ENCODE measurements around the gene CLIP3. TPM values are rescaled to one million over a fixed set of nuclear protein-coding genes. Genes with fewer than 3 reads are reported as not detected.

CLIP3 gene
- total and polyA plus RNA-seq, 9 of the 15 experiments (the other 6 are each of a cell fraction or from before 2014, with no cell fraction given) = 0.01 to 0.50 (median 0.15) TPM; not detected in 1

GRCh38 chr19:36030264-36031148 lies 2.2 kb downstream of the CLIP3 start:
- no peak overlapping the region for H3K27ac ChIP-seq (ENCODE audit: extremely low read depth, low read depth, low read length)
- TF ChIP-seq BRCA1 (IDR thresholded peaks at IDR 0.05) (no peak), BRCA1 (CRISPR knock-in tag; IDR thresholded peaks at IDR 0.05) (no peak), SMARCA5 (IDR thresholded peaks at IDR 0.05) (no peak), RBM25 (IDR thresholded peaks at IDR 0.05; ENCODE audit: low read depth, low read length, severe bottlenecking) (peak; percentile 66), BCOR (IDR thresholded peaks at IDR 0.05) (no peak), ZBTB8A (IDR thresholded peaks at IDR 0.05; ENCODE audit: partially characterized antibody) (no peak)
- TF ChIP-seq, protein P1, sequence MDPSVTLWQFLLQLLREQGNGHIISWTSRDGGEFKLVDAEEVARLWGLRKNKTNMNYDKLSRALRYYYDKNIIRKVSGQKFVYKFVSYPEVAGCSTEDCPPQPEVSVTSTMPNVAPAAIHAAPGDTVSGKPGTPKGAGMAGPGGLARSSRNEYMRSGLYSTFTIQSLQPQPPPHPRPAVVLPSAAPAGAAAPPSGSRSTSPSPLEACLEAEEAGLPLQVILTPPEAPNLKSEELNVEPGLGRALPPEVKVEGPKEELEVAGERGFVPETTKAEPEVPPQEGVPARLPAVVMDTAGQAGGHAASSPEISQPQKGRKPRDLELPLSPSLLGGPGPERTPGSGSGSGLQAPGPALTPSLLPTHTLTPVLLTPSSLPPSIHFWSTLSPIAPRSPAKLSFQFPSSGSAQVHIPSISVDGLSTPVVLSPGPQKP (CRISPR knock-in tag; IDR thresholded peaks at IDR 0.05) = no peak
- TF ChIP-seq, protein P2, sequence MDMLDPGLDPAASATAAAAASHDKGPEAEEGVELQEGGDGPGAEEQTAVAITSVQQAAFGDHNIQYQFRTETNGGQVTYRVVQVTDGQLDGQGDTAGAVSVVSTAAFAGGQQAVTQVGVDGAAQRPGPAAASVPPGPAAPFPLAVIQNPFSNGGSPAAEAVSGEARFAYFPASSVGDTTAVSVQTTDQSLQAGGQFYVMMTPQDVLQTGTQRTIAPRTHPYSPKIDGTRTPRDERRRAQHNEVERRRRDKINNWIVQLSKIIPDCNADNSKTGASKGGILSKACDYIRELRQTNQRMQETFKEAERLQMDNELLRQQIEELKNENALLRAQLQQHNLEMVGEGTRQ (CRISPR knock-in tag; IDR thresholded peaks at IDR 0.05) = no peak
- peaks cover 8 to 16% of the 10 kb centered on the region in 2 experiments; a peak in 4 of 5 replicates for H3K4me1 ChIP-seq (replicated peaks in 1 of 2; ENCODE audit: control insufficient read depth in 2 of 2, insufficient read depth in 2 of 2, low read length in 2 of 2)
- no peaks in the 10 kb centered on the region for H3K9me3 ChIP-seq (replicated peaks; ENCODE audit: control insufficient read depth, insufficient read depth, low read depth, low read length)
- ATAC-seq = no peak
- ChIA-PET POLR2A (interaction anchor here (1.2 kb wide), 1 partner anchor 16 kb away, joined by 6 read pairs; the partner anchor contains the start of gene ALKBH6), CTCF (ENCODE audit: low intra/inter-chr PET ratio) (no interaction called here)
- H3K9ac ChIP-seq (ENCODE audit: insufficient read depth in 1 of 2, low read depth in 2 of 2, low read length in 2 of 2) = no peak overlapping the region
- no peak overlapping the region for H3K4me3 ChIP-seq
- H3K4me2 ChIP-seq (ENCODE audit: insufficient read depth, low read length) = no peak overlapping the region
- in situ Hi-C loops (cut with MboI) = no loop called here
- H4K20me1 ChIP-seq (replicated peaks; ENCODE audit: control insufficient read depth, insufficient read depth, low read length) = no peaks in the 10 kb centered on the region
- intact Hi-C loops (cut with micrococcal nuclease) = no loop called here
- BruUV-seq (replicated peaks) = no TSS peak
- H3K9me1 ChIP-seq (ENCODE audit: control insufficient read depth, insufficient read depth, low read length) = peaks cover 3% of the 10 kb centered on the region
- H3K79me2 ChIP-seq (ENCODE audit: control insufficient read depth, insufficient read depth, low read length) = no peaks in the 10 kb centered on the region
- H2AFZ ChIP-seq (ENCODE audit: low read depth, low read length) = no peak overlapping the region
- DNase-seq (ENCODE audit: extremely low read depth in 1 of 4, low spot score in 3 of 4) = no peak
- H3K27me3 ChIP-seq (ENCODE audit: control insufficient read depth in 2 of 2, insufficient read depth in 2 of 2, low read length in 2 of 2) = no peaks in the 10 kb centered on the region
- WGBS (ENCODE audit: insufficient coverage, low coverage, missing lambda C conversion rate) = 91% methylated on average over 6 of the region's 8 CpGs
- FAIRE-seq = no peak
- H3K36me3 ChIP-seq (ENCODE audit: control insufficient read depth, insufficient read depth, low read length) = peaks cover 33% of the 10 kb centered on the region; the same call in 2 of the 3 replicates

Measured in K562 (cell line).